ENCODE data around the gene TBX5. TPM values are rescaled to one million over a fixed set of nuclear protein-coding genes. Genes with fewer than 3 reads are reported as not detected.

Gene TBX5
- polyA plus RNA-seq, 3 donors, result not detected

DNA sequence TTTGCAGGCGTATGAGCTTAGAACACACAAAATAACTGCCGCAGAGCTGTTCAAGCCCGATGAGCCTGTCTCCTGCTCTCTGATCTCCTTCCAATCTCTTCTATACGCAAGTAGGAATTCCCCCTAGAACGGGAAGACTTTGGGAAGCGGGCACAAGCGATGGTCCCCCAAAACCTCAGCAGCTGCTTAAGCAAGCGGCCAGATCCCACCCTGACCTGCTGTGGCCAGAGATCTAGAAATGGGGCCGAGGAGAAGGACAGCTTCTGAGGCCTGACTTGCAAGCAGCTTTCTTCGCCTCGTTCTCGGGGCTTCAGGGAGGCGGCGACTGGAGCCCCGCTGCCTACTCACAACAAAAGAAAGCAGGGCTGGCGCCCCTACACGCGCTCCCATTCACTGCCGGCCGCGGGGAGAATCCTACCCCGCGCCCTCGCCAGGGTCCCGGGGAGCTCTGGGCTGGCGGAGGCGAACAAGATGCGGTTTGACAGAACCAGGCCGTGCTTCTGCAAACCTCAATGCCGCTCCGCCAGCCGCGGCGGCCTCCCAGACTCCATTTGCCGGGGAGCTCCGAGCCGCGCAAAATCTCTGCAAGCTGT is 922 bp downstream of the TBX5 start:
- no peaks in the 10 kb centered on the region for H3K79me2 ChIP-seq (ENCODE audit: insufficient read depth, low read length)
- H3K9ac ChIP-seq (ENCODE audit: insufficient read depth, low read length, poor library complexity, severe bottlenecking), result no peak overlapping the region
- H3K36me3 Mint-ChIP-seq, result peaks cover 3 to 7% of the 10 kb centered on the region in 2 donors
- H3K4me3 Mint-ChIP-seq, result peak overlapping the region in 1 of 2 donors; percentile 78
- no peaks in the 10 kb centered on the region for H3K36me3 ChIP-seq (replicated peaks in 1 of 2; ENCODE audit: control insufficient read depth in 1 of 2, insufficient read depth in 2 of 2, low read length in 2 of 2)
- peaks cover 0 to 72% of the 10 kb centered on the region in 2 donors for H3K9me3 ChIP-seq (replicated peaks in 1 of 2; ENCODE audit: control insufficient read depth in 1 of 2, insufficient read depth in 1 of 2, low read length in 2 of 2)
- H3K27me3 Mint-ChIP-seq (ENCODE audit: low read depth in 3 of 3), result peaks cover 98 to 100% (median 99%) of the 10 kb centered on the region in 3 donors
- no peak overlapping the region for H3K27ac ChIP-seq (ENCODE audit: low read depth in 1 of 2, low read length in 2 of 2)
- H3K4me3 ChIP-seq (replicated peaks in 1 of 3; ENCODE audit: low read depth in 2 of 3, low read length in 3 of 3), result no peak overlapping the region
- peaks cover 8% of the 10 kb centered on the region for H3K4me1 Mint-ChIP-seq
- WGBS (ENCODE audit: insufficient coverage), result 5% methylated on average over 38 of the region's 38 CpGs
- no peaks in the 10 kb centered on the region for H4K20me1 ChIP-seq (ENCODE audit: insufficient read depth, low read length)
- no peak overlapping the region for H3K27ac Mint-ChIP-seq
- no peak for DNase-seq
- peaks cover 0 to 44% (median 29%) of the 10 kb centered on the region in 7 donors for H3K9me3 Mint-ChIP-seq
- no peak overlapping the region for H2AFZ ChIP-seq (ENCODE audit: insufficient read depth, low read depth, low read length, poor library complexity, severe bottlenecking)
- no peaks in the 10 kb centered on the region for H3K4me1 ChIP-seq (ENCODE audit: control insufficient read depth in 1 of 2, insufficient read depth in 2 of 2, low read length in 2 of 2)
- H3K27me3 ChIP-seq (ENCODE audit: control insufficient read depth in 2 of 2, insufficient read depth in 2 of 2, low read length in 2 of 2), result peaks cover 87 to 100% of the 10 kb centered on the region in 2 donors
- TF ChIP-seq, protein P1, sequence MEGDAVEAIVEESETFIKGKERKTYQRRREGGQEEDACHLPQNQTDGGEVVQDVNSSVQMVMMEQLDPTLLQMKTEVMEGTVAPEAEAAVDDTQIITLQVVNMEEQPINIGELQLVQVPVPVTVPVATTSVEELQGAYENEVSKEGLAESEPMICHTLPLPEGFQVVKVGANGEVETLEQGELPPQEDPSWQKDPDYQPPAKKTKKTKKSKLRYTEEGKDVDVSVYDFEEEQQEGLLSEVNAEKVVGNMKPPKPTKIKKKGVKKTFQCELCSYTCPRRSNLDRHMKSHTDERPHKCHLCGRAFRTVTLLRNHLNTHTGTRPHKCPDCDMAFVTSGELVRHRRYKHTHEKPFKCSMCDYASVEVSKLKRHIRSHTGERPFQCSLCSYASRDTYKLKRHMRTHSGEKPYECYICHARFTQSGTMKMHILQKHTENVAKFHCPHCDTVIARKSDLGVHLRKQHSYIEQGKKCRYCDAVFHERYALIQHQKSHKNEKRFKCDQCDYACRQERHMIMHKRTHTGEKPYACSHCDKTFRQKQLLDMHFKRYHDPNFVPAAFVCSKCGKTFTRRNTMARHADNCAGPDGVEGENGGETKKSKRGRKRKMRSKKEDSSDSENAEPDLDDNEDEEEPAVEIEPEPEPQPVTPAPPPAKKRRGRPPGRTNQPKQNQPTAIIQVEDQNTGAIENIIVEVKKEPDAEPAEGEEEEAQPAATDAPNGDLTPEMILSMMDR (IDR thresholded peaks at IDR 0.05), result no peak
- no peak overlapping the region for H3K4me2 ChIP-seq (replicated peaks; ENCODE audit: extremely low read depth, low read length, poor library complexity, severe bottlenecking)
- intact Hi-C loops (cut with micrococcal nuclease), result no loop called here

DNA sequence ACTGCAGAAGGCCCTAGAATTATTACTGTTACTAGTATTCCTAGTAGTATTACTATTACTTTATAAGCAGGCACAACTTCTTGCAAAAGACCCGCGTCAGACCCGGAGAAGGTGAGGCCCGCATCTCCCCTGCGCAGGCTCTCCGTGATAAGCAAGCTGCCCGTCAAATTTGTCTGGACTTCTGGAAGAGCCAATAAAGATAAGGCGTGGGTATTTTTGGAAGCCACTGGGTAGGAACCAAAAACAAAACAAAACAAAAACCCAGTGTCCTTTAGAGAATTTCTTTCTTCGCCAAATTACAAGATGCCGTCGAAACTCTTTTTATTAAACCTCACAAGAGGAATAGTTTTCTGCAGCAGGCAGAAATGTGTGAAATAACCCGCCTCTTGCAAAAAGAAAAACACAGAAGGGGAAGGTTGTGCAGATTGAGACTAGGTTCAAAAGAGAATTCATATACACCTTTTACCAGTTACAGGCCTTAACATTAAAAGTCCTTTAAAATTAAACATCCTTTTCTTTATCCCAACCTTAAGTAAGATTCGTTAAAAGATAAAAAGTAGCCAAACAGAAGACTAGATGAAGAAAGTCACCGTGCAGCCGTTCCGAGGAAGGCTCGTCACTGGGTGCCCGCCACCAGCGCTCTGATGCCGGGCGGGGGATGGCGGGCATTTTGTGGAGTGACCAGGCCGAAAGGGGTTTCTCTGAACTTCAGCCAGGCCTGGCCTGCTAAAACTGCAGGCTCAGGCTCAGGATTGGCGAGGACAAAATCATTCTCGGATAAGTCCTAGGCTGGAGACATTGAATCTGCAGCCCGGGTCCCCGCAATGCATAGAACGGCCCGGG is 1.6 kb downstream of the TBX5 start:
- Histone ChIP-seq H3K9me3 (replicated peaks in 1 of 2; ENCODE audit: control insufficient read depth in 1 of 2, insufficient read depth in 1 of 2, low read length in 2 of 2) (peaks cover 0 to 73% of the 10 kb centered on the region in 2 donors), H4K20me1 (ENCODE audit: insufficient read depth, low read length) (no peaks in the 10 kb centered on the region), H3K27ac (ENCODE audit: low read depth in 1 of 2, low read length in 2 of 2) (no peak overlapping the region), H3K4me3 (replicated peaks in 1 of 3; ENCODE audit: low read depth in 2 of 3, low read length in 3 of 3) (no peak overlapping the region), H2AFZ (ENCODE audit: insufficient read depth, low read depth, low read length, poor library complexity, severe bottlenecking) (no peak overlapping the region), H3K9ac (ENCODE audit: insufficient read depth, low read length, poor library complexity, severe bottlenecking) (no peak overlapping the region), H3K4me1 (ENCODE audit: control insufficient read depth in 1 of 2, insufficient read depth in 2 of 2, low read length in 2 of 2) (no peaks in the 10 kb centered on the region), H3K27me3 (ENCODE audit: control insufficient read depth in 2 of 2, insufficient read depth in 2 of 2, low read length in 2 of 2) (peaks cover 87 to 100% of the 10 kb centered on the region in 2 donors), H3K4me2 (replicated peaks; ENCODE audit: extremely low read depth, low read length, poor library complexity, severe bottlenecking) (no peak overlapping the region), H3K79me2 (ENCODE audit: insufficient read depth, low read length) (no peaks in the 10 kb centered on the region), H3K36me3 (replicated peaks in 1 of 2; ENCODE audit: control insufficient read depth in 1 of 2, insufficient read depth in 2 of 2, low read length in 2 of 2) (no peaks in the 10 kb centered on the region)
- Mint-ChIP-seq H3K27me3 (ENCODE audit: low read depth in 3 of 3) (peaks cover 97 to 100% (median 99%) of the 10 kb centered on the region in 3 donors), H3K4me3 (peak overlapping the region in 1 of 2 donors; percentile 78), H3K27ac (peak overlapping the region in 1 of 7 donors; percentile 31), H3K4me1 (peaks cover 6% of the 10 kb centered on the region), H3K9me3 (peaks cover 0 to 43% (median 29%) of the 10 kb centered on the region in 7 donors), H3K36me3 (peaks cover 3 to 5% of the 10 kb centered on the region in 2 donors)
- 9% methylated on average over 19 of the region's 29 CpGs for WGBS (ENCODE audit: insufficient coverage)
- TF ChIP-seq, protein P1 (IDR thresholded peaks at IDR 0.05), result no peak
- intact Hi-C loops (cut with micrococcal nuclease), result no loop called here
- DNase-seq, result no peak
